HUES48 (cell line): ENCODE measurements around the gene PDE8B.
"Not testable (repeated sequence)": the region's sequence is repeated elsewhere in the genome, so short reads cannot be mapped to it uniquely, and the experiment has no call there.

Source experiments
- H3K27ac ChIP-seq: one replicate; pipeline ENCODE4 v1.7.0; 2013; ENCODE audit warnings: low read depth, low read length, inconsistent platforms
- H3K27me3 ChIP-seq: 2 replicates; pipeline ENCODE4 v1.6.1; 2013; ENCODE audit warnings: mild to moderate bottlenecking, low read length; ENCODE audit not compliant: control insufficient read depth, insufficient read depth
- H3K36me3 ChIP-seq: 2 replicates; pipeline ENCODE4 v1.6.1; 2013; ENCODE audit warnings: low read length; ENCODE audit not compliant: control insufficient read depth, insufficient read depth
- H3K4me1 ChIP-seq: 2 replicates; pipeline ENCODE4 v1.6.1; 2013; ENCODE audit warnings: mild to moderate bottlenecking, low read length; ENCODE audit not compliant: control insufficient read depth, insufficient read depth
- H3K4me3 ChIP-seq: 2 replicates; pipeline ENCODE4 v1.5.1; 2013; ENCODE audit warnings: mild to moderate bottlenecking, low read depth, low read length
- H3K9ac ChIP-seq: 2 replicates; pipeline ENCODE4 v1.6.1; 2013; ENCODE audit warnings: mild to moderate bottlenecking, low read depth, low read length, moderate library complexity
- H3K9me3 ChIP-seq: 2 replicates; pipeline ENCODE4 v1.6.1; 2013; ENCODE audit warnings: low read length; ENCODE audit not compliant: control insufficient read depth, insufficient read depth

Gene PDE8B

GRCh38 chr5:77369566-77369965 is 159.1 kb downstream of the PDE8B start:
- Histone ChIP-seq H3K9ac (no peak overlapping the region), H3K27ac (no peak overlapping the region), H3K9me3 (no peaks in the 10 kb centered on the region), H3K4me1 (no peaks in the 10 kb centered on the region), H3K27me3 (no peaks in the 10 kb centered on the region), H3K36me3 (no peaks in the 10 kb centered on the region), H3K4me3 (no peak overlapping the region)

DNA sequence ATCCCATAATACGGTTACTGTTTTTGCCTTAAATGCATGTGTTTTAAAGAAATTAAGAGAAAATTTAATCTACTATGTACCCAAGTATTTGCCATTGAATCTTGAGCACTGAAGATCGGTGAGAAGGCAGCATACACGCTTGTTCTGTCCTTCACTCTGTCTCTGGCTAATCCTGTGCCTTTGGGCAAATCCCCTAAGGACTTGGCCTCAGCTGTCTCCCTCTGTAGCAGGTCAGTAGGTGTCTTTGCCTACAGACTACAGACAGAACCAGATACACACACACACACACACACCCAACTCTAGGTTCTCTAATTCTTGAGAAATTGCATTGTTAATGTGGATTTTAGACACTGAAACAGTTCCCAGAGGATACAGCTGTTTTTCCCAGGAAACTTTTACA is 164.2 kb downstream of the PDE8B start:
- no peak overlapping the region for H3K27ac ChIP-seq
- H3K36me3 ChIP-seq, result no peaks in the 10 kb centered on the region
- H3K9me3 ChIP-seq, result no peaks in the 10 kb centered on the region
- H3K4me1 ChIP-seq, result peaks cover 17% of the 10 kb centered on the region
- H3K4me3 ChIP-seq, result no peak overlapping the region
- no peak overlapping the region for H3K9ac ChIP-seq
- H3K27me3 ChIP-seq, result no peaks in the 10 kb centered on the region

DNA sequence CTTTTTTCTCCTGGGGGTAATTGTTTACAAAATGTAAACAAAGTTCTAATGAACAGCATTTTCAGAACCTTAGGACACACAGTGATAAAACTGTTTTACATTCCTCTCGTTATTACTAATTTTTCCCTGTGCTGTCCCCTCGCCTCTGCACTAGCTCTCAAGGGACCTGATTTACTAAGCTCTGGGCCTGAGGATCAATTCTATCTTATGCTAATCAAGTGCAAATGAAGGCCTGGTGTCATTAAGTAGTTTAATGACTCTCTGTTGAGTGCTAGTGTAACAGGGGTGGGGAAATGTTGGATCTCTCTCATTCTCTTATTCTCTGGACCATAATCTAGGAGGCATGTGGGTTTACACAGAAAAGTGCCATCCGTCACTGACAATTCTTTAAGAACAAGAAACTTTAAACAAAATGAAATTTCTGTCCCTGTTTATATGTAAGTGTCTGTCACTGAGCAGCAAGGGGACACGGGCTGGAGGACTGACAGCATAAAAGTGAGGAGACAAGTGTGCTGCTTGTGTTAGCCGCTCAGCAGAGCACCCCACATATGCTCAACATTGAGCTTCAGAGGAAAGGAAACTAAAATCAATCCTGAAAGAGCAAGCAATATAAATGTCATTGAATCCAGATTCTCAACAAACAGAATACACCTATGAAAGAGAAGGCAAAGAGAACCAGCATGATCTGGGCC is 166.3 kb downstream of the PDE8B start:
- no peaks in the 10 kb centered on the region for H3K36me3 ChIP-seq
- no peaks in the 10 kb centered on the region for H3K9me3 ChIP-seq
- H3K9ac ChIP-seq, result no peak overlapping the region
- no peak overlapping the region for H3K27ac ChIP-seq
- H3K27me3 ChIP-seq, result no peaks in the 10 kb centered on the region
- no peak overlapping the region for H3K4me3 ChIP-seq
- peaks cover 17% of the 10 kb centered on the region for H3K4me1 ChIP-seq

DNA sequence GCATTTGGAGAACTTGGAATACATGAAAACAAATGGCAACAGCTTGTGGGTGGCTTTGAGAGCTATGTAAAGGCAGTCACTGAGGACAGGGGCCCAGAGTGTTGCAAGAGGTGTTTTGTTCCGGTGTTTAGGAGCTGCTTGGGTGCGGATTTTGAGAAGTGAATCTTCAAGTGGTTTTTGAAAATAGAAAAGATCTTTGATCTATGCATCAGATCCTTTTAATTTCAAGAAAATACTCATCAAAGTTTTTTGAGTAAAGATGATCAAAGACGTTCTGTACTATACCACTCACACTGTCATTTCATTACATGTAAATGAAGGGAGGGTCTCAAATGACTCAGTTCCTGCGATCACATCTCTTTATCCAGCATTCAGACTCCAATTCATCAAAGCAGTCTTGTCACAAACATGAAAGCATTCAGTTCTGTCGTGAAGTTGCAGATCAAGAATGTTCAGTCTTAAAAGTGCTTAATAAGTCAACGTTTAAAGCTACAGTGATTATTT is 169.1 kb downstream of the PDE8B start:
- no peaks in the 10 kb centered on the region for H3K9me3 ChIP-seq
- H3K4me1 ChIP-seq, result peaks cover 17% of the 10 kb centered on the region
- no peak overlapping the region for H3K27ac ChIP-seq
- no peaks in the 10 kb centered on the region for H3K36me3 ChIP-seq
- no peaks in the 10 kb centered on the region for H3K27me3 ChIP-seq
- no peak overlapping the region for H3K4me3 ChIP-seq
- H3K9ac ChIP-seq, result no peak overlapping the region

GRCh38 chr5:77380636-77381035 is 170.2 kb downstream of the PDE8B start:
- H3K4me3 ChIP-seq, result no peak overlapping the region
- H3K9ac ChIP-seq, result no peak overlapping the region
- no peaks in the 10 kb centered on the region for H3K27me3 ChIP-seq
- peaks cover 17% of the 10 kb centered on the region for H3K4me1 ChIP-seq
- no peaks in the 10 kb centered on the region for H3K9me3 ChIP-seq
- H3K36me3 ChIP-seq, result no peaks in the 10 kb centered on the region
- H3K27ac ChIP-seq, result no peak overlapping the region

GRCh38 chr5:77383336-77383735 is 172.9 kb downstream of the PDE8B start:
- H3K4me1 ChIP-seq, H3K27ac ChIP-seq, H3K9ac ChIP-seq, H3K36me3 ChIP-seq, H3K4me3 ChIP-seq, H3K9me3 ChIP-seq, H3K27me3 ChIP-seq: not testable (repeated sequence)

DNA sequence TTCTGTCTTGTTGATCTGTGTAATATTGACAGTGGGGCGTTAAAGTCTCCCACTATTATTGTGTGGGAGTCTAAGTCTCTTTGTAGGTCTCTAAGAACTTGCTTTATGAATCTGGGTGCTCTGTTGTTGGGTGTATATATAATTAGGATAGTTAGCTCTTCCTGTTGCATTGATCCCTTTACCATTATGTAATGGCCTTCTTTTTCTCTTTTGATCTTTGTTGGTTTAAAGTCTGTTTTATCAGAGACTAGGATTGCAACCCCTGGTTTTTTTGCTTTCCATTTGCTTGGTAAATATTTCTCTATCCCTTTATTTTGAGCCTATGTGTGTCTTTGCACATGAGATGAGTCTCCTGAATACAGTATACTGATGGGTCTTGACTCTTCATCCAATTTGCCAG is 175.9 kb downstream of the PDE8B start:
- H3K4me3 ChIP-seq, H3K9me3 ChIP-seq, H3K4me1 ChIP-seq, H3K27ac ChIP-seq, H3K36me3 ChIP-seq, H3K27me3 ChIP-seq, H3K9ac ChIP-seq: not testable (repeated sequence)

- Histone ChIP-seq H3K4me1 (no peaks in the 10 kb centered on the region), H3K27ac (no peak overlapping the region), H3K9me3 (no peaks in the 10 kb centered on the region), H3K9ac (no peak overlapping the region), H3K4me3 (no peak overlapping the region), H3K27me3 (no peaks in the 10 kb centered on the region), H3K36me3 (no peaks in the 10 kb centered on the region)
These were observed 179.3 kb downstream of the PDE8B start for GRCh38 chr5:77389746-77390145.

DNA sequence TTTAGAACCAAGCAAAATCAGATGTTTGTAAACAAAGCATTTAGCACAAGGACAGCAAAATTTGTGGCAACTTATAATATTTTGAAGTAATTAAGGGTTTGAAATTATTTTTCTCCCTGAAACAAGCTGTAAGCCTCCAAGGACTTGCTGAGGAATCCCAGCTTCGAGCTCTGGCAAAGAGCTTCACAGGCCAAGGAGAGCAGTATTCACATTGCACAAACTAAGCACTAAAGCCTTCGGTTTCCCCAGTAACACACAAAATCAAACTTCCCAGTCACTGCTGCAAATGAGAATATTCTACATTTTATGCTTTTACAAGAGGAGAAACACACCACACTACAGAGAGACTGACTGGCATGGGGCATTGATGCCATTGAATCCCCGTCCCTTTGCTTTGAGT is 179.7 kb downstream of the PDE8B start:
- Histone ChIP-seq H3K9ac (no peak overlapping the region), H3K9me3 (no peaks in the 10 kb centered on the region), H3K36me3 (no peaks in the 10 kb centered on the region), H3K4me1 (no peaks in the 10 kb centered on the region), H3K4me3 (no peak overlapping the region), H3K27me3 (no peaks in the 10 kb centered on the region), H3K27ac (no peak overlapping the region)

DNA sequence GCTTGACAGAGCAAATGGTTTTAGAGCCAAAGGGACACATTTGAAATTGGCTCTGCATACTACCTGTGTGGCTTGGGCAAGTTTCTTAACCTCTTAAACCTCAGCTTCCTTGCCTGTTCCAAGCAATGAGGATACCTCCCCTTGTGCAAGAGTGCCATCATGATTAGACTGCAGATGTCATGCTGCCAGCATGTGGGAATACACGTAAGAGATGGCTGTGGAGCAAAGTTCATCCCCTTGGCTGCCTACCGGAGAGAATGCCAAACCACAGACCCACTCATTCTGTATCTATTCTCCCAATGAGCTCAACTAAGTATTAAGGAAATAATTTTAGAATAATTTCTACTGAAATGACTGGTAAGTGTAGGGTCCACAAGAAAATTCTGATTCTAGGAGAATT is 180.3 kb downstream of the PDE8B start:
- H3K4me1 ChIP-seq, result no peaks in the 10 kb centered on the region
- no peaks in the 10 kb centered on the region for H3K36me3 ChIP-seq
- no peak overlapping the region for H3K4me3 ChIP-seq
- no peak overlapping the region for H3K27ac ChIP-seq
- H3K9ac ChIP-seq, result no peak overlapping the region
- no peaks in the 10 kb centered on the region for H3K9me3 ChIP-seq
- no peaks in the 10 kb centered on the region for H3K27me3 ChIP-seq

- H3K9ac ChIP-seq, result no peak overlapping the region
- no peaks in the 10 kb centered on the region for H3K9me3 ChIP-seq
- no peaks in the 10 kb centered on the region for H3K27me3 ChIP-seq
- H3K27ac ChIP-seq, result no peak overlapping the region
- no peaks in the 10 kb centered on the region for H3K36me3 ChIP-seq
- H3K4me3 ChIP-seq, result no peak overlapping the region
- H3K4me1 ChIP-seq, result no peaks in the 10 kb centered on the region; the same call in 1 of the 2 replicates
These were observed 180.8 kb downstream of the PDE8B start for GRCh38 chr5:77391240-77391765.
